Rectal smooth muscle tissue (tissue), 1 donor: ENCODE results near the gene DEFB119.
"Not testable (repeated sequence)": the region's sequence is repeated elsewhere in the genome, so short reads cannot be mapped to it uniquely, and the experiment has no call there.

Experiments used
- H3K27ac ChIP-seq: one replicate; pipeline ENCODE4 v1.7.0; 2013; ENCODE audit warnings: low read depth, low read length, inconsistent platforms
- H3K27me3 ChIP-seq: one replicate; pipeline ENCODE4 v1.7.0; 2013; ENCODE audit warnings: low read length; ENCODE audit not compliant: control insufficient read depth, insufficient read depth
- H3K36me3 ChIP-seq: one replicate; pipeline ENCODE4 v1.7.0; 2013; ENCODE audit warnings: low read length; ENCODE audit not compliant: control insufficient read depth, insufficient read depth
- H3K4me1 ChIP-seq: one replicate; pipeline ENCODE4 v1.7.0; 2013; ENCODE audit warnings: low read length; ENCODE audit not compliant: control insufficient read depth, insufficient read depth
- H3K4me3 ChIP-seq: one replicate; pipeline ENCODE4 v1.7.0; 2013; ENCODE audit warnings: low read length
- H3K9ac ChIP-seq: one replicate; pipeline ENCODE4 v1.7.0; 2013; ENCODE audit warnings: low read length

Gene DEFB119

DNA sequence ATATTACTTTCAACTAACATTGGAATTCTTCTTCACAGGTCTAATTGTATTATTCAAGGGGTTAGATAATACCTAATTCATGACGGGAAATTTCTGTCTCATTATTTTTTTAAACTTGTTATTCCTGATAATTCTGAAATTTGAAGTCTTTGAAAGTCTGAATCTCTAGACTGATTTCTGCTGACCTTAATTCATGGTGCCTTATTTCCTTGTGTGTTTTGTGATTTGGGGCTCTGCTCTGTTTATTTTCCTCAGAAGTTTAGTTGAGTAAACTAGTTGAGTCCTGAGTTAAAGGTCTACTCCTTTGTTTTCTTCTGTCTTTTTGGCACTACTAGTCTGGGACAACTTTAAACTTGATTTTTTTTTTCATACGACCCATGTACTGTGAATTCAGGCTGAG lies 16.0 kb downstream of the DEFB119 start:
- no peak overlapping the region for H3K4me3 ChIP-seq
- H3K9ac ChIP-seq = no peak overlapping the region

DNA sequence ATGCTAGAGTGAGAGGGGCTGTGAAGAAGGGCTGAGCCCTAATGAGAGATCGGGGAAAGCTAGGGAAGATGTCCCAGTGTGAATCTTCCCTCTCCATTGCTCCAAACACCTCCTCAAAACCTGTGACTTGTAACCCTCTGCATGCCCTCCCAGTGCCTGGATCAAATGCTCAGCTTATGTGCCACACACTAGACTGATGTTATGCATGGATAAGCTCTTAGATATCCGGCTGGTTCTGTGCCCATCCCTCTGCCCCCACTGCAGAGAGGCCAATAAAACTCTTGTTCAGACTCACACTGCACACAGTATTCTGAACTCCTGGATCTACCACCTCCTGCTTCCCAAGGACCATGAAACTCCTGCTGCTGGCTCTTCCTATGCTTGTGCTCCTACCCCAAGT lies 22.1 kb downstream of the DEFB119 start, which contains the start of gene DEFB118:
TSS of gene DEFB118 (plus strand) at position 301 of the 400 bp plus-strand sequence. CDS start at position 351, 50 bp downstream.
- Histone ChIP-seq H3K9ac (no peak within 1 kb of the TSS), H3K4me1 (no peaks in the 10 kb centered on the region), H3K27me3 (no peaks in the 10 kb centered on the region), H3K4me3 (no peak within 1 kb of the TSS), H3K36me3 (no peaks in the 10 kb centered on the region), H3K27ac (no peak within 1 kb of the TSS)

More for the DNA sequence above, 16.0 kb downstream of the DEFB119 start:
- no peaks in the 10 kb centered on the region for H3K27me3 ChIP-seq
- H3K27ac ChIP-seq = no peak overlapping the region
- H3K4me1 ChIP-seq = no peaks in the 10 kb centered on the region
- H3K36me3 ChIP-seq = no peaks in the 10 kb centered on the region

DNA sequence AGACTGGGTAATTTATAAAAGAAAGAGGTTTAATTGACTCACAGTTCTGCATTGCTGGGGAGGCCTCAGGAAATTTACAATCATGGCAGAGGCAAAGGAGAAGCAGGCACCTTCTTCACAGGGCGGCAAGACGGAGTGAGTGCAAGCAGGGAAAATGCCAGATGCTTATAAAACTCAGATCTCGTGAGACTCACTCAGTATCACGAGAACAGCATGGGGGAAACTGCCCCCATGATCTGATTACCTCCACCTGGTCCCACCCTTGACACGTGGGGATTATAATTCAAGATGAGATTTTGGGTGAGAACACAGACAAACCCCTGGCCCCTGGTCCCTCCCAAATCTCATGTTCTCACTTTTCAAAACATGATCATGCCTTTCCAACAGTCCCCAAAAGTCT lies 26.1 kb downstream of the DEFB119 start:
- H3K9ac ChIP-seq, H3K36me3 ChIP-seq, H3K4me1 ChIP-seq, H3K27ac ChIP-seq, H3K27me3 ChIP-seq, H3K4me3 ChIP-seq: not testable (repeated sequence)

DNA sequence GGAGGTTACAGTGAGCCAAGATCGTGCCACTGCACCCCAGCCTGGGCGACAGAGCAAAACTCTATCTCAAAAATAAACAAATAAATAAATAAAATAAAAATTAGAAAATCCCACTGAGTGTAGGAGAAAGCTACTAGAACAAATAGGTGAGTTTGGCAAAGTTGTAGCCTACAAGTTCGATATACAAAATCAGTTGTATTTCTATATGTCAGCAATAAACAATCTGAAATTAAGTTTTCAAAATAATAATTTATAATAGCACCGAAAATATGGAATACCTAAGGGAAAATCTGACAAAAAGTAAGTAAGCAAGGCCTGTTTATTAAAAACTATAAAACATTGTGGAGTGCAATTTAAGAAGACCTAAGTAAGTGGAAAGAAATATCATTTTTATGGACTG lies 27.1 kb downstream of the DEFB119 start:
- Histone ChIP-seq H3K36me3 (no peaks in the 10 kb centered on the region), H3K4me3 (no peak overlapping the region), H3K27ac (no peak overlapping the region), H3K27me3 (no peaks in the 10 kb centered on the region), H3K9ac (no peak overlapping the region), H3K4me1 (no peaks in the 10 kb centered on the region)

DNA sequence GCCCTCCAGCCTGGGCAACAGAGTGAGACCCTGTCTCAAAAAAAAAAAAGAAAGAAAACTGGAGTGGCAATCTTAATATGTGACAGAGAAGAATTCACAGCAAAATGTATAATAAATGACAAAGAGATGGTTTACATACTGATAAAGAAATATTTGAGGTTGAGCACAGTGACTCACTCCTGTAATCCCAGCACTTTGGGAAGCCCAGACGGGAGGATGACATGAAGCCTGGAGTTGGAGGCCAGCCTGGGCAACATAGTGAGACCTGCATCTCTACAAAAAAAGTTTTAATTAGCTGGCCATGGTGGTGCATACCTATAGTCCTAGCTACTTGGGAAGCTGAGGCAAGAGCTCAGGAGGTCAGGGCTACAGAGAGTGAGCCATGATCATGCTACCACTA lies 34.4 kb downstream of the DEFB119 start:
- Histone ChIP-seq H3K9ac (no peak overlapping the region), H3K4me1 (no peaks in the 10 kb centered on the region), H3K4me3 (no peak overlapping the region), H3K27ac (no peak overlapping the region), H3K27me3 (no peaks in the 10 kb centered on the region), H3K36me3 (no peaks in the 10 kb centered on the region)

DNA sequence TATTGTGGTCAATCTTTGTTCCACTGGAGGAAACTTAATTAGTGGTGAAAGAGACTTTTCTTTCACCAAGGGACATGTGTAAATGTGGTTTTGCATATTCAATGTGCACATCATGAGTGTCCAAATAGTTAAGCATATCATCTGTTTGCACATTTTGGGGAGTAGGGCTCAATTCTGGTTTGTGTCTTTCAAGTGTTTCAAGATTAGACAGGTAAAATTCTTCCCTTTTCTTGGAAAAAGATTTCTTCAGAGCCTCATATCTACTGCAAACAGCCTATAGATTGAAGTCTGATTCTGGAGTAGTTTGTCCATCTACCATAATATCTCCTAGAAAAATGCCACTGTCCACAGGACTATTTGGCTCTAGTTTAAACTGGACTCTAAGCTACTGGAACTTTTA lies 48.9 kb downstream of the DEFB119 start:
- Histone ChIP-seq H3K4me3 (no peak overlapping the region), H3K9ac (no peak overlapping the region), H3K36me3 (no peaks in the 10 kb centered on the region), H3K4me1 (no peaks in the 10 kb centered on the region), H3K27me3 (no peaks in the 10 kb centered on the region), H3K27ac (no peak overlapping the region)

DNA sequence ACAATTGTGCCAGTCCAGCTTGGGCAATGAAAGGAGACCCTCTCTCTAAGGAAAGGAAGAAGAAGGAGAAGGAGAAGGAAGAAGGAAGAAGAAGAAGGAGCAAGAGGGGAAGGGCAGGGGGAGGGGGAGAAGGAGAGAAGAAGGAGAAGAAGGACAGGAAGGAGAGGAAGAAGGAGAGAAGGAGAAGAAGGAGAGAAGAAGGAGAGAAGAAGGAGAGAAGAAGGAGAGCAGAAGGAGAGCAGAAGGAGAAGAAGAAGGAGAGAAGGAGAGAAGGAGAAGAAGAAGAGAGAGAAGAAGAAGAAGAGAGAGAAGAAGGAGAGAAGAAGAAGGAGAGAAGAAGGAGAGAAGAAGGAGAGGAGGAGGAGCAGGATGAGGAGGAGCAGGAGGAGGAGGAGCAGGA lies 59.5 kb downstream of the DEFB119 start:
- Histone ChIP-seq H3K36me3 (no peaks in the 10 kb centered on the region), H3K4me1 (no peaks in the 10 kb centered on the region), H3K27me3 (no peaks in the 10 kb centered on the region), H3K9ac (no peak overlapping the region), H3K27ac (no peak overlapping the region), H3K4me3 (no peak overlapping the region)
